Measurements from ENCODE around the gene IRF8. TPM values are rescaled to one million over a fixed set of nuclear protein-coding genes. Genes with fewer than 3 reads are reported as not detected.

Gene IRF8
- total RNA-seq, 1 experiment from 2014 or later, result 0.28 TPM

DNA sequence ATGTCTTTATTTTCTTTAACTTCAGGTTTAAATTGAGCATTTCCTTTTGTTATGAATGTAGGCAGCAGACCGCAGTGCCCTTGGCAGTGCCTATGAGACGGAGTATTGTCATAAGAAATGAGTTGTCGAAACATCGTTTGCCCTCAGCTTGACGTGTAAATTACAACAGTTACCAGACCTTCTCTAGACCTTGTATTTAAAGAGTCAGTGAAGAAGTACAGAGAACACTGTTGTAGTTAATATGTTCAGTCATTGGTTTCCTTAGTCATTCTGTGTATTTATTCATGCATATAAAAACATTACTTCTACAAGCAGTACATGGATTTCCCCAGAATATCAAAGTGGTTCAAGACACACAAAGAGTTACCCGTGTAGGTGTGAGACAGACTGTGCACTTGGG is 19.0 kb downstream of the IRF8 start:
- Histone ChIP-seq H2BK15ac (ENCODE audit: low read depth, low read length) (no peak overlapping the region), H3K18ac (ENCODE audit: insufficient read length, low read depth, low read length) (no peak overlapping the region), H3K23me2 (ENCODE audit: insufficient read length, low read depth, low read length, poor library complexity, severe bottlenecking) (no peaks in the 10 kb centered on the region), H3K56ac (ENCODE audit: insufficient read length, low read depth, low read length) (no peak overlapping the region), H2BK12ac (ENCODE audit: insufficient read length, low read depth, low read length) (no peak overlapping the region), H3K4me2 (ENCODE audit: insufficient read depth, insufficient read length, low read length) (no peak overlapping the region), H2AK5ac (ENCODE audit: insufficient read length, low read length) (no peak overlapping the region), H3K9me3 (ENCODE audit: control insufficient read depth, low read depth, low read length) (no peaks in the 10 kb centered on the region), H3K27ac (ENCODE audit: insufficient read length, low read depth, low read length) (no peak overlapping the region), H2BK20ac (ENCODE audit: low read depth, low read length, poor library complexity, severe bottlenecking) (no peak overlapping the region), H3K14ac (ENCODE audit: insufficient read depth, low read length) (no peak overlapping the region), H4K91ac (ENCODE audit: insufficient read length, low read depth, low read length) (no peak overlapping the region), H2BK5ac (ENCODE audit: insufficient read length, low read length) (no peak overlapping the region), H2AFZ (ENCODE audit: low read length) (no peak overlapping the region), H4K8ac (replicated peaks; ENCODE audit: insufficient read length, low read depth, low read length) (no peak overlapping the region), H3K23ac (ENCODE audit: insufficient read length, low read depth, low read length) (no peak overlapping the region), H3K4me1 (ENCODE audit: insufficient read depth, low read length) (no peaks in the 10 kb centered on the region; the same call in 1 of the 2 replicates), H3K9ac (ENCODE audit: extremely low read depth, insufficient read length, low read length) (no peak overlapping the region), H4K5ac (ENCODE audit: insufficient read length, low read depth, low read length) (no peak overlapping the region), H2BK120ac (ENCODE audit: low read depth, low read length, poor library complexity, severe bottlenecking) (no peak overlapping the region), H3K27me3 (ENCODE audit: insufficient read depth, low read length) (no peaks in the 10 kb centered on the region; the same call in 1 of the 2 replicates), H3T11ph (ENCODE audit: low read length) (no peak overlapping the region), H3K4ac (ENCODE audit: low read depth, low read length) (no peak overlapping the region), H4K20me1 (ENCODE audit: control insufficient read depth, insufficient read depth, insufficient read length) (no peaks in the 10 kb centered on the region), H3K79me1 (ENCODE audit: insufficient read depth, low read depth, low read length, poor library complexity, severe bottlenecking) (no peaks in the 10 kb centered on the region), H3K79me2 (ENCODE audit: insufficient read depth, low read length) (no peaks in the 10 kb centered on the region)
- Mint-ChIP-seq H3K27me3 (ENCODE audit: low read depth) (no peaks in the 10 kb centered on the region; the same call in 1 of the 2 replicates), H3K27ac (no peak overlapping the region; a peak in 1 of 7 replicates), H3K4me3 (no peak overlapping the region), H3K36me3 (ENCODE audit: insufficient read depth in 1 of 3, low read depth in 3 of 3) (no peaks in the 10 kb centered on the region), H3K9me3 (no peaks in the 10 kb centered on the region), H3K4me1 (peaks cover 11 to 18% of the 10 kb centered on the region in 2 experiments)
- WGBS (ENCODE audit: extremely low coverage, insufficient read length, low lambda C conversion rate), result no CpG with 5 or more reads among the region's 6 CpGs
- TF ChIP-seq, protein P1, sequence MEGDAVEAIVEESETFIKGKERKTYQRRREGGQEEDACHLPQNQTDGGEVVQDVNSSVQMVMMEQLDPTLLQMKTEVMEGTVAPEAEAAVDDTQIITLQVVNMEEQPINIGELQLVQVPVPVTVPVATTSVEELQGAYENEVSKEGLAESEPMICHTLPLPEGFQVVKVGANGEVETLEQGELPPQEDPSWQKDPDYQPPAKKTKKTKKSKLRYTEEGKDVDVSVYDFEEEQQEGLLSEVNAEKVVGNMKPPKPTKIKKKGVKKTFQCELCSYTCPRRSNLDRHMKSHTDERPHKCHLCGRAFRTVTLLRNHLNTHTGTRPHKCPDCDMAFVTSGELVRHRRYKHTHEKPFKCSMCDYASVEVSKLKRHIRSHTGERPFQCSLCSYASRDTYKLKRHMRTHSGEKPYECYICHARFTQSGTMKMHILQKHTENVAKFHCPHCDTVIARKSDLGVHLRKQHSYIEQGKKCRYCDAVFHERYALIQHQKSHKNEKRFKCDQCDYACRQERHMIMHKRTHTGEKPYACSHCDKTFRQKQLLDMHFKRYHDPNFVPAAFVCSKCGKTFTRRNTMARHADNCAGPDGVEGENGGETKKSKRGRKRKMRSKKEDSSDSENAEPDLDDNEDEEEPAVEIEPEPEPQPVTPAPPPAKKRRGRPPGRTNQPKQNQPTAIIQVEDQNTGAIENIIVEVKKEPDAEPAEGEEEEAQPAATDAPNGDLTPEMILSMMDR (conservative IDR thresholded peaks at IDR 0.05), result no peak
- no peak for DNase-seq

All from H9 (cell line).